HuH-7 (cell line): Measurements from ENCODE around the gene SGTA.
A peak's percentile ranks its signal among the peaks of the same experiment; 100 is the strongest.
"Not testable (repeated sequence)": the region's sequence is repeated elsewhere in the genome, so short reads cannot be mapped to it uniquely, and the experiment has no call there.

Experiments
- DNase-seq: peaks from one replicate; pipeline ENCODE4 v3.0.0; 2011; ENCODE audit warnings: low spot score

SGTA gene

GRCh38 chr19:2782936-2783780 lies at the start of gene SGTA:
SGTA (minus strand) TSS chr19:2783273; CDS start chr19:2769068, 14,205 bp downstream.
- peak; percentile 97 for DNase-seq

GRCh38 chr19:2827840-2828489 lies 44.9 kb upstream of the SGTA start:
- DNase-seq: no peak

GRCh38 chr19:2827022-2827421 lies 43.9 kb upstream of the SGTA start:
- DNase-seq: no peak

- no peak for DNase-seq
These were observed 41.1 kb upstream of the SGTA start for GRCh38 chr19:2824129-2824528.

- no peak for DNase-seq
These were observed 40.6 kb upstream of the SGTA start for GRCh38 chr19:2823646-2824045.

- no peak for DNase-seq
These were observed 39.8 kb upstream of the SGTA start for GRCh38 chr19:2822846-2823245.

- DNase-seq: no peak
These were observed 37.1 kb upstream of the SGTA start for GRCh38 chr19:2820112-2820702.

- DNase-seq: peak; percentile 92
These were observed 36.6 kb upstream of the SGTA start, which contains the start of gene ZNF554 for GRCh38 chr19:2819540-2820111. ZNF554 (plus strand) TSS chr19:2819868; CDS start chr19:2820072, 204 bp downstream.

GRCh38 chr19:2817237-2817829 lies 34.3 kb upstream of the SGTA start:
- DNase-seq: not testable (repeated sequence)

GRCh38 chr19:2816641-2817040 lies 33.6 kb upstream of the SGTA start:
- DNase-seq: no peak

GRCh38 chr19:2815923-2816322 lies 32.9 kb upstream of the SGTA start:
- no peak for DNase-seq

GRCh38 chr19:2815191-2815614 lies 32.1 kb upstream of the SGTA start:
- DNase-seq: no peak

GRCh38 chr19:2814426-2814825 lies 31.4 kb upstream of the SGTA start:
- DNase-seq: no peak

GRCh38 chr19:2813235-2814160 lies 30.4 kb upstream of the SGTA start:
- no peak for DNase-seq

- no peak for DNase-seq
These were observed 29.6 kb upstream of the SGTA start for GRCh38 chr19:2812414-2813234.

GRCh38 chr19:2811735-2812413 lies 28.8 kb upstream of the SGTA start:
- no peak for DNase-seq

GRCh38 chr19:2811221-2811722 lies 28.2 kb upstream of the SGTA start:
- no peak for DNase-seq

GRCh38 chr19:2810141-2811091 lies 27.3 kb upstream of the SGTA start:
- DNase-seq: no peak
